ENCODE data around the gene TRAP1.
"Not testable (repeated sequence)": the region's sequence is repeated elsewhere in the genome, so short reads cannot be mapped to it uniquely, and the experiment has no call there.

TRAP1 gene

GRCh38 chr16:3625331-3625730 lies 92.0 kb downstream of the TRAP1 start:
- Mint-ChIP-seq H3K27ac (no peak overlapping the region), H3K4me1 (peaks cover 37% of the 10 kb centered on the region), H3K27me3 (no peaks in the 10 kb centered on the region), H3K4me3 (no peak overlapping the region), H3K9me3 (no peaks in the 10 kb centered on the region), H3K36me3 (ENCODE audit: low read depth) (no peaks in the 10 kb centered on the region)
- ATAC-seq (no peak), DNase-seq (no peak)

DNA sequence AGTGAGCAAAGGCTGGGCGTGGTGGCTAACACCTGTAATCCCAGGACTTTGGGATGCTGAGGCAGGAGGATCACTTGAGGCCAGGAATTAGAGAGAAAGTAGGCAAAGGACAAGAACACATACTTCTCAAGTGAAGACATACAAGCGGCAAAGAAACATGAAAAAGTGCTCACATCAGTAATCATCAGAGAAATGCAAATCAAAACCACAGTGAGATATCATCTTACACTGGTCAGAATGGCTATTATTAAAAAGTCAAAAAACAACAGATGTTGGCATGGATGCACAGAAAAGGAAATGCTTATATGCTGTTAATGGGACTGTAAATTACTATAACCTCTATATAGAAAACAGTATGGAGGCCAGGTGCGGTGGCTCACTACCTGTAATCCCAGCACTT lies 93.7 kb downstream of the TRAP1 start:
- Mint-ChIP-seq H3K4me3 (no peak overlapping the region), H3K36me3 (ENCODE audit: low read depth) (no peaks in the 10 kb centered on the region), H3K9me3 (no peaks in the 10 kb centered on the region), H3K4me1 (peaks cover 37% of the 10 kb centered on the region), H3K27me3 (no peaks in the 10 kb centered on the region), H3K27ac (no peak overlapping the region)
- ATAC-seq (no peak), DNase-seq (no peak)

DNA sequence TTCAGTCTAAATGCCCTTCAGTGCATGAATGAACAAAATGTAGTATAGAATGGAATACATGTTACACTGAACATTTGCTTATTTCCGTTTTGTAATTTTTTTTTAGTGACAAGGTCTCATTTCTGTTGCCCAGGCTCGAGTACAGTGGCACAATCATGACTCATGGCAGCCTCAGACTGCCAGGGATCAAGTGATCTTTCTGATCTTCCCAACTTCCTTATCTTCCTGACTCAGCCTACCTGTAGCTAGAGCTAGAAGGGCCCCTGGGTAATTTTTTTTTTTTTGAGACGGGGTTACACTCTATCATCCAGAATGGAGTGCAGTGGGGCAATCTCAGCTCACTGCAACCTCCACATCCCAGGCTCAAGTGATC lies 98.6 kb downstream of the TRAP1 start:
- Mint-ChIP-seq H3K4me1 (peaks cover 40% of the 10 kb centered on the region), H3K9me3 (no peaks in the 10 kb centered on the region), H3K36me3 (ENCODE audit: low read depth) (peaks cover 16% of the 10 kb centered on the region), H3K27me3 (no peaks in the 10 kb centered on the region), H3K27ac (no peak overlapping the region), H3K4me3 (no peak overlapping the region)
- DNase-seq (no peak), ATAC-seq (no peak)

GRCh38 chr16:3612510-3613466 lies 104.5 kb downstream of the TRAP1 start:
- peaks cover 47% of the 10 kb centered on the region for H3K4me1 Mint-ChIP-seq

DNA sequence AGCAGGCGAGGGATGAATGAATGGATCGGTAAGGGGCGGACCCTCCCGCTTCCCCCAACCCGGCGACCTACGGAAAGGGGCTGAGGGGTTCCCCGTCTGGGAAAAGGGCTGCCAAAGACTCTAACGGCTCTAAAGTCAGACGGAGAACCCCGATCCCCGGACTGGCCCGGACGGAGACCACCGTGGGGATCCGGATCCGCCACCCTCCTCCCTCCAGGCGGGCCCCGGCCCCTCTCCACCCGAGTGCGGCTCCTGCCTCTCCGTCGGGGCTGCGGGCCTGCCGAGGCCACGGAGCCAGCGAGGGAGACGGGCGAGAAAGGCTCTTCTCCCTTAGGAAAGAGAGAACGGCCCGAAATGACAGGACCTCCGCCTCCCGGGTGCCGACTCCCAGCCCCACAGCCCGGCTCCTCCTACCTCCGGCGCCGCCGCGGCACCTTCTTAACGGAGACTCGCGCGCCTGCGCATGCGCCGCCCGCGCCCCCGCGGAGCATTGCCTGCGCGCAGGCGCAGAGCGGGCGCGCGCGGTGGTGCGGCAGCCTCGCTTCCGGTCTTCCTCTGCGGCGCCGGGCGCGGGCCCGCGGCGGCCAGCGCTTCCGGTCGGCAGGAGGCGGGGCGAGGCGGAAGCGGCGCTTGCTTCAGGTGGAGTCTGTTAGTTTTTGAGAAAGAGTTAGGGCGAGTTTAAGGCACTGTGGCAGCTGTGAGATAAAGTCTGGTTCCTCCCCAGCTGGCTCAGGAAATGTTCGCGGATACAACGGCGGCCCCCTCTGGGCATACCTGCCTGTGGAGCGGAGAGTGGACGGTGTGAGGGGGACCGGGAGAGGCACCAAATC lies 106.0 kb downstream of the TRAP1 start, which contains the start of gene SLX4:
TSS of gene SLX4 (minus strand) at position 461 of the 830 bp plus-strand sequence. CDS start 2,642 bp downstream, outside the sequence.
- peak; percentile 92 for DNase-seq
- Mint-ChIP-seq H3K27ac (peak within 1 kb of the TSS; percentile 97), H3K27me3 (no peaks in the 10 kb centered on the region), H3K9me3 (no peaks in the 10 kb centered on the region), H3K4me1 (peaks cover 46% of the 10 kb centered on the region), H3K4me3 (peak within 1 kb of the TSS; percentile 100), H3K36me3 (ENCODE audit: low read depth) (peaks cover 24% of the 10 kb centered on the region)
- ATAC-seq: peak; percentile 87

More at GRCh38 chr16:3612510-3613466, 104.5 kb downstream of the TRAP1 start:
- no peak for DNase-seq
- no peaks in the 10 kb centered on the region for H3K9me3 Mint-ChIP-seq
- ATAC-seq: no peak
- H3K36me3 Mint-ChIP-seq (ENCODE audit: low read depth): peaks cover 27% of the 10 kb centered on the region
- no peaks in the 10 kb centered on the region for H3K27me3 Mint-ChIP-seq
- H3K27ac Mint-ChIP-seq: peak overlapping the region; percentile 45
- H3K4me3 Mint-ChIP-seq: peak overlapping the region; percentile 100

GRCh38 chr16:3610698-3611145 lies 106.6 kb downstream of the TRAP1 start:
- ATAC-seq (no peak), DNase-seq (no peak)
- peak overlapping the region; percentile 100 for H3K4me3 Mint-ChIP-seq
- H3K4me1 Mint-ChIP-seq: peaks cover 45% of the 10 kb centered on the region
- H3K27ac Mint-ChIP-seq: peak overlapping the region; percentile 59
- no peaks in the 10 kb centered on the region for H3K9me3 Mint-ChIP-seq
- H3K36me3 Mint-ChIP-seq (ENCODE audit: low read depth): peaks cover 22% of the 10 kb centered on the region
- H3K27me3 Mint-ChIP-seq: no peaks in the 10 kb centered on the region

DNA sequence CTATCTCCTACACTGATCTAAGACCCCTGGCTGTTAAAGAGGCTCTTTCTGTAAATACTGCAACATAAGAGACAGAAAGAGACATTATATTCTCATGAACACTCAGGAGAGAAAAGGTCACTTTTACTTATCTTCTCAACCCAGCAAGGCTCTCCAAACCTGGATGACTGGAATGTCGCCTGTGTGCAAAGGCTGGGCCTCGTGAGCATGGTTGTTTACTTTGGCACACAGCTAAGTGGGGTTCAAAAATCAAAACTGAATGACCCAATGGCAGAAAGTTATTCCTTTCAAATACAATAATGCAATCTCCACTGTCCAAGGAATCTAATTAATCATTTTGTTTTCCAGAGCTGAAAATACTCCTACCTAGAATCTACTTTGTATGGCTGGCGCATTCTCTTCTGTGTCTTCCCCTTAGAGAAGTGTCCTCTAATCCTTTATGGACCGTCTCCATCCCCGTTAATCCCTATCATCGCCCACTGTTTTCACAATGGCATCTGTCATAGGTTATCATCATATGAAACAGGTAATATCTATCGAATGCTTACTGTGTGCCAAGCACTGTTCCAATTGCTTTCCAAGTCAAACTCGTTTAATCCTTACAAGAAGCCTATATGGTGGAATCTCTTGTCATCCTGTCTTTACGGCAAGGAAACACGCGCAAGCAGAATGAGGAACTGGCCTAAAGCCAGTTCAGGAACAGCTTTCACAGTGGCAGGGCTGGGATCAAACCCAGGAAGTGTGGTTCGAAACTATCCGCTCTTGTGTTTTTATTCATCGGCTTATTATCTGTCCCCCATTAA lies 107.2 kb downstream of the TRAP1 start:
- peaks cover 18% of the 10 kb centered on the region for H3K36me3 Mint-ChIP-seq (ENCODE audit: low read depth)
- H3K4me3 Mint-ChIP-seq: peak overlapping the region; percentile 100
- ATAC-seq (no peak), DNase-seq (no peak)
- H3K27me3 Mint-ChIP-seq: no peaks in the 10 kb centered on the region
- H3K9me3 Mint-ChIP-seq: no peaks in the 10 kb centered on the region
- H3K27ac Mint-ChIP-seq: peak overlapping the region; percentile 59
- H3K4me1 Mint-ChIP-seq: peaks cover 38% of the 10 kb centered on the region

GRCh38 chr16:3608976-3609375 lies 108.3 kb downstream of the TRAP1 start:
- peaks cover 31% of the 10 kb centered on the region for H3K4me1 Mint-ChIP-seq

GRCh38 chr16:3608069-3608468 lies 109.3 kb downstream of the TRAP1 start:
- no peak for ATAC-seq
- Mint-ChIP-seq H3K4me3 (no peak overlapping the region), H3K27me3 (no peaks in the 10 kb centered on the region), H3K9me3 (no peaks in the 10 kb centered on the region), H3K4me1 (peaks cover 25% of the 10 kb centered on the region), H3K36me3 (ENCODE audit: low read depth) (peaks cover 8% of the 10 kb centered on the region), H3K27ac (no peak overlapping the region)
- DNase-seq: no peak

More at GRCh38 chr16:3608976-3609375, 108.3 kb downstream of the TRAP1 start:
- not testable (repeated sequence) for ATAC-seq, DNase-seq, H3K4me3 Mint-ChIP-seq, H3K27ac Mint-ChIP-seq, H3K9me3 Mint-ChIP-seq, H3K27me3 Mint-ChIP-seq
- H3K36me3 Mint-ChIP-seq (ENCODE audit: low read depth): peaks cover 14% of the 10 kb centered on the region

Measured in activated naive CD8-positive, alpha-beta T cell treated with anti-CD3 and anti-CD28 coated beads, Interleukin-2, amount 50 U/mL, for 24 hours (primary cell).